Kidney (tissue), 14 donors: ENCODE results near the gene SPEG. TPM values are rescaled to one million over a fixed set of nuclear protein-coding genes. Genes with fewer than 3 reads are reported as not detected.

Experiments used
- DNase-seq, 5 donors: peaks; one replicate each; pipeline ENCODE4 v3.0.0-alpha.2; 2013 to 2020
- FAIRE-seq: peaks from 2 replicates; lab custom pipeline; 2012; peaks lifted over from hg19 to GRCh38; lab: Jason Lieb, UNC
- H3K27ac ChIP-seq, 2 donors: one replicate each; pipeline ENCODE4 v1.7.0; 2013; ENCODE audit warnings: low read depth in 2 of 2, low read length in 2 of 2, inconsistent platforms in 1 of 2
- H3K27me3 ChIP-seq: one replicate; pipeline ENCODE4 v1.7.1; 2013; ENCODE audit warnings: low read length, inconsistent platforms; ENCODE audit not compliant: control insufficient read depth, insufficient read depth
- H3K36me3 ChIP-seq, 3 donors: one replicate each; pipeline versions ENCODE4 v1.7.0 to v1.7.1; 2013; ENCODE audit warnings: low read length in 3 of 3, control low read depth in 1 of 3, inconsistent platforms in 1 of 3; ENCODE audit not compliant: insufficient read depth in 3 of 3, control insufficient read depth in 2 of 3
- H3K4me1 ChIP-seq, 3 donors: one replicate each; pipeline versions ENCODE4 v1.7.0 to v1.7.1; 2013; ENCODE audit warnings: low read length in 3 of 3, inconsistent platforms in 1 of 3, low read depth in 1 of 3; ENCODE audit not compliant: control insufficient read depth in 2 of 3, insufficient read depth in 2 of 3
- H3K4me3 ChIP-seq, 3 donors: one replicate each; pipeline versions ENCODE4 v1.7.0 to v1.8.1; 2013; ENCODE audit warnings: low read length in 3 of 3, control low read depth in 1 of 3, inconsistent platforms in 1 of 3
- H3K9ac ChIP-seq, 3 donors: one replicate each; pipeline versions ENCODE4 v1.7.0 to v1.7.1; 2013; ENCODE audit warnings: low read length in 3 of 3, control low read depth in 1 of 3, inconsistent platforms in 1 of 3
- H3K9me3 ChIP-seq, 3 donors: one replicate each; pipeline versions ENCODE4 v1.7.0 to v1.7.1; 2013; ENCODE audit warnings: low read length in 3 of 3, control low read depth in 1 of 3, inconsistent platforms in 1 of 3; ENCODE audit not compliant: control insufficient read depth in 2 of 3, insufficient read depth in 1 of 3
- intact Hi-C: fragments of 100-400 bp; cut with DNase I; formaldehyde crosslinking; loops from one replicate; pipeline ENCODE4 v1.11.1; 2022
- polyA plus RNA-seq: library from polyadenylated mRNA; stranded (reverse); fragments of 350-450 nt; fragmentation: Illumina TruSeq; extraction: RNeasy Lipid Tissue Mini Kit (QIAGEN cat#74804); gene quantifications from one replicate; pipeline ENCODE4 v1.2.3, GENCODE V29; 2014; ENCODE audit warnings: low read depth, low replicate concordance; ENCODE audit not compliant: insufficient read depth
- total RNA-seq: library from RNA; stranded (reverse); fragmentation: NEBNext Ultra II Directional; extraction: Animal tissue kit (Norgen Biotek cat#: 25700); gene quantifications from one replicate; pipeline ENCODE4 v1.2.1, GENCODE V29; 2021
- TF ChIP-seq, protein P1 (sequence below): IDR thresholded peaks from 3 replicates; pipeline ENCODE4 v1.5.1; 2012; ENCODE audit warnings: mild to moderate bottlenecking, moderate library complexity, borderline replicate concordance; ENCODE audit not compliant: insufficient read depth; ENCODE audit errors: extremely low read depth
- donor health status: control.
- donor health status: control.
- donor health status: control.
- donor health status: control.
- donor health status: control.
- donor health status: DM: yes; HTN: yes; CAD: no.
- donor health status: Normal renal cell carcinoma (clear cell type).

SPEG gene
- total and polyA plus RNA-seq, 2 donors from 2014 or later, result 13.1 to 26.6 TPM

DNA sequence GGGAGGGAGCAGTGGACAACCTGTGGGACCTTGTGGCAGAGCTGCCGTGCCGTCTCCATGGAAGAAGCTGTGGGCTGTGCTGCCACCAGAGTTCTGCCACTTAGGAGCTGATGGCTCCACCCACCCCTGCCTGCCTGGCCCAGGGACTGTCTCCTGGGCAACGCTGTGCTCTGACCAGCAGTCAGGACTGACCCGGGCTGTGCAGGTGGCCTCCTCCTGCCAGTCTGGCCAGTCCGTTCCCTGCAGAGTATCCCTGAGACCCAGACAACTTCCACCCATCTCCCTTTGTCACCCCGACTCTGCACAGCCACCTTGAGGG lies 92.4 kb downstream of the SPEG start:
- intact Hi-C loops, result loop anchor here (10.0 kb wide), 1 partner anchor 52 kb away; no protein-coding TSS in a partner anchor
- H3K27ac ChIP-seq, result no peak overlapping the region
- no peaks in the 10 kb centered on the region for H3K4me1 ChIP-seq
- H3K36me3 ChIP-seq, result no peaks in the 10 kb centered on the region
- FAIRE-seq (no peak), DNase-seq (peak in 3 of 5 donors; percentile 64 to 87 (median 68))
- H3K9me3 ChIP-seq, result no peaks in the 10 kb centered on the region
- no peak overlapping the region for H3K4me3 ChIP-seq
- TF ChIP-seq, protein P1, sequence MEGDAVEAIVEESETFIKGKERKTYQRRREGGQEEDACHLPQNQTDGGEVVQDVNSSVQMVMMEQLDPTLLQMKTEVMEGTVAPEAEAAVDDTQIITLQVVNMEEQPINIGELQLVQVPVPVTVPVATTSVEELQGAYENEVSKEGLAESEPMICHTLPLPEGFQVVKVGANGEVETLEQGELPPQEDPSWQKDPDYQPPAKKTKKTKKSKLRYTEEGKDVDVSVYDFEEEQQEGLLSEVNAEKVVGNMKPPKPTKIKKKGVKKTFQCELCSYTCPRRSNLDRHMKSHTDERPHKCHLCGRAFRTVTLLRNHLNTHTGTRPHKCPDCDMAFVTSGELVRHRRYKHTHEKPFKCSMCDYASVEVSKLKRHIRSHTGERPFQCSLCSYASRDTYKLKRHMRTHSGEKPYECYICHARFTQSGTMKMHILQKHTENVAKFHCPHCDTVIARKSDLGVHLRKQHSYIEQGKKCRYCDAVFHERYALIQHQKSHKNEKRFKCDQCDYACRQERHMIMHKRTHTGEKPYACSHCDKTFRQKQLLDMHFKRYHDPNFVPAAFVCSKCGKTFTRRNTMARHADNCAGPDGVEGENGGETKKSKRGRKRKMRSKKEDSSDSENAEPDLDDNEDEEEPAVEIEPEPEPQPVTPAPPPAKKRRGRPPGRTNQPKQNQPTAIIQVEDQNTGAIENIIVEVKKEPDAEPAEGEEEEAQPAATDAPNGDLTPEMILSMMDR, result no peak
- no peak overlapping the region for H3K9ac ChIP-seq
- H3K27me3 ChIP-seq, result peaks cover 6% of the 10 kb centered on the region

DNA sequence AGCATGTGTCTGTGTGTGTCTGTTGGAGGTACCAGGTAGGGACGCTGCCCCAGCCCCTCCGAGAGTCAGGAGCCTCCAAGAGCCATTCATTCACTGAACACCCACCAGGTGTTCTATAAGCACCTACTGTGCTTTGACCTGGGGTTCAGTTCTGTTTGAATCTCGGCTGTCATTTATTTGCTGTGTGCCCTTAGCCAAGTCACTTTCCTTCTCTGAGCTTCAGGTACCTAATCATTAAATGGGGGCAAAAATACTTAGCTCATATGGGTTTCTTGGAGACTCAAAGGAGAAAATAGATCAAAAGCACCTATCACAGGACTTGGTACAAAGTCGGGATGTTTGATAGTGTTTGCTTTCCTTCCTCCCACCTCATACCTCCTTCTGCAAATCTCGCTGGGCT lies 92.8 kb downstream of the SPEG start:
- Histone ChIP-seq H3K4me3 (no peak overlapping the region), H3K36me3 (no peaks in the 10 kb centered on the region), H3K27ac (no peak overlapping the region), H3K4me1 (no peaks in the 10 kb centered on the region), H3K9me3 (no peaks in the 10 kb centered on the region), H3K9ac (no peak overlapping the region), H3K27me3 (peaks cover 6% of the 10 kb centered on the region)
- intact Hi-C loops, result loop anchor here (10.0 kb wide), 1 partner anchor 53 kb away; no protein-coding TSS in a partner anchor
- FAIRE-seq, result no peak
- TF ChIP-seq, protein P1, result no peak
- DNase-seq, result no peak

DNA sequence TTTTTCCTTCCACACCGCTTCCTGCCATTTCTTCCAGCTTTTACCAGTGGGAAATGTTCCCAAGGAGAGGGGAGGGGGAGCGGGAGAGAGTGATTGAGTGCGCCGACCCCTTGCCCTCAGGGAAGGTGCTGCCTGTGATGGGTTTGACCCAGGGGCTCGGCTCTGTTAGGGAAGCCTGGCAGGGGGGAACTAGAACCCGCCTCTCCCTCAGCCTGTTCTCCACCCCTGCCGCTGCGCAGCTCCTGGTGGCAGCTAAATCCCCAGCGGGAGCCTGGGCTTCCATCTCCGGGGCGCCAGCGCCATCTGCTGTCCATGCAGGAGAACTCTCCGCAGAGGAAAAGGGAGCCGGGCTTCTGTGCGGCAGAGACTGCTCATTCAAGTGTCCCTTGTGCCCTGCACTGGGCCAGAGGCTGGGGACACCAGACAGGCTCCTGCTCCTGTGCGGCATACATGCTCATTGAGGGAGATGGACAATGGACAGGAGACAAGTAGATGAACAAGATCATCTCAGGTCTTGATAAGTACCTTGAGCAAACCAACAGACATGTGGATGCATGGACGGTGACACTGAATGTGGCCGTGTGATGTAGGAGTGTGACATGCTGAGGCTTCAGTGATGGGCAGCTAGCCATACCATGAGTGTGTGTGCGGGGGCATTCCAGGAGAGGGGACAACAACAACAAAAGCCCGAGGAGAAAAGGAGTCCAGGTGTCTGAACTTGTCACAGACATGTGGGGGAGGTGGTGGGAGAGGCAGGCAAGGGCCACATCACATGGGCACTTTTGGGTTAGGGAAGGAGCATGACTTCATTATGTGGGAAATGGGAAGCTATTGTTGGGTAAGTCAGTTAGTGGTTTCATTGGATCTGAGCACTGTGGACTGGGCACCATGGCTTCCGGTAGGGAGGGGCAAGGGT lies 95.7 kb downstream of the SPEG start:
- DNase-seq (peak; percentile 91 to 95 (median 93)), FAIRE-seq (no peak)
- no peaks in the 10 kb centered on the region for H3K9me3 ChIP-seq
- no peaks in the 10 kb centered on the region for H3K36me3 ChIP-seq
- no peak overlapping the region for H3K4me3 ChIP-seq
- no peak overlapping the region for H3K9ac ChIP-seq
- intact Hi-C loops, result loop anchor here (10.0 kb wide), 1 partner anchor 126 kb away; no protein-coding TSS in a partner anchor
- H3K27me3 ChIP-seq, result peaks cover 6% of the 10 kb centered on the region
- no peak overlapping the region for H3K27ac ChIP-seq
- H3K4me1 ChIP-seq, result no peaks in the 10 kb centered on the region
- TF ChIP-seq, protein P1, result peak; percentile 99
